T-helper 17 cell (primary cell): Measurements from ENCODE around the gene DISC1. TPM values are rescaled to one million over a fixed set of nuclear protein-coding genes. Genes with fewer than 3 reads are reported as not detected.
"Not testable (repeated sequence)": the region's sequence is repeated elsewhere in the genome, so short reads cannot be mapped to it uniquely, and the experiment has no call there.

Source experiments
- ATAC-seq: fragments of 150-1000 bp; cut with Tn5 transposase; 2 replicates; pipeline ENCODE4 v1.10.0; 2021; ENCODE audit warnings: mild to moderate bottlenecking, moderate library complexity
- DNase-seq, 3 donors: peaks; one replicate each; pipeline versions ENCODE4 v3.0.0 to v3.0.0-alpha.2; 2020 to 2021
- H3K9me3 ChIP-seq: one replicate; pipeline ENCODE4 v1.7.0; 2013; ENCODE audit warnings: low read length, mild to moderate bottlenecking; ENCODE audit not compliant: control insufficient read depth, poor library complexity, severe bottlenecking
- H3K27ac Mint-ChIP-seq: one replicate; pipeline ENCODE4 v1.8.0; 2022; ENCODE audit warnings: mild to moderate bottlenecking, moderate library complexity, mixed read lengths
- H3K27me3 Mint-ChIP-seq: one replicate; pipeline ENCODE4 v1.8.0; 2022; ENCODE audit warnings: mixed read lengths
- H3K36me3 Mint-ChIP-seq: one replicate; pipeline ENCODE4 v1.8.0; 2022; ENCODE audit warnings: low read depth, mixed read lengths
- H3K4me1 Mint-ChIP-seq: one replicate; pipeline ENCODE4 v1.8.0; 2022; ENCODE audit warnings: mild to moderate bottlenecking, mixed read lengths
- H3K4me3 Mint-ChIP-seq: one replicate; pipeline ENCODE4 v1.8.0; 2022; ENCODE audit warnings: mild to moderate bottlenecking, moderate library complexity, mixed read lengths
- total RNA-seq, 4 donors: library from RNA in 2 of 4; stranded (reverse) in 2 of 4; gene quantifications; one replicate each; pipeline ENCODE4 v1.2.3 and lab custom pipeline; 2022 to 2026

Gene DISC1
- total RNA-seq, 2 donors from 2014 or later = 16.2 to 17.4 TPM

GRCh38 chr1:231750818-231751362, 124.3 kb downstream of the DISC1 start:
- H3K9me3 ChIP-seq = peaks cover 3% of the 10 kb centered on the region
- Mint-ChIP-seq H3K27me3 (no peaks in the 10 kb centered on the region), H3K4me3 (no peak overlapping the region), H3K4me1 (peaks cover 6% of the 10 kb centered on the region), H3K27ac (no peak overlapping the region), H3K36me3 (peaks cover 5% of the 10 kb centered on the region)
- no peak for DNase-seq
- ATAC-seq = no peak

- Mint-ChIP-seq H3K36me3 (peaks cover 7% of the 10 kb centered on the region), H3K27me3 (no peaks in the 10 kb centered on the region), H3K27ac (no peak overlapping the region), H3K4me3 (no peak overlapping the region), H3K4me1 (peaks cover 8% of the 10 kb centered on the region)
- ATAC-seq = no peak
- no peak for DNase-seq
- H3K9me3 ChIP-seq = peaks cover 3% of the 10 kb centered on the region
Measured at GRCh38 chr1:231751415-231751814, 124.8 kb downstream of the DISC1 start.

DNA sequence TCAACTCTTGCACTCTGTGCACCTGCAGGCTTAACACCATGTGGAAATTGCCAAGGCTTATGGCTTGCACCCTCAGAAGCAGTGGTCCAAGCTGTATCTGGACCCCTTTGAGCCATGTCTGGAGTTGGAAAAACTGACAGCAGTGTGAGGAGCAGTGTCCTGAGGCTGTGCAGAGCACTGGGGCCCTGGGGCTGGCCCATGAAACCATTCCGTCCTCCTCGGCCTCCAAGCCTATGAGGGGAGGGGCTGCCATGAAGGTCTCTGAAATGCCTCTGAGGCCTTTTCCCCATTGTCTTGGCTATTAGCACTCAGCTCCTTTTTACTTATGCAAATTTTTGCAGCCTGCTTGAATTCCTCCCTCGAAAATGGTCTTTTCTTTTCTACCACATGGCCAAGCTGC, 126.7 kb downstream of the DISC1 start:
- no peak overlapping the region for H3K4me3 Mint-ChIP-seq
- peaks cover 8% of the 10 kb centered on the region for H3K4me1 Mint-ChIP-seq
- ATAC-seq (no peak), DNase-seq (no peak)
- no peak overlapping the region for H3K27ac Mint-ChIP-seq
- no peaks in the 10 kb centered on the region for H3K27me3 Mint-ChIP-seq
- peaks cover 3% of the 10 kb centered on the region for H3K9me3 ChIP-seq
- peaks cover 7% of the 10 kb centered on the region for H3K36me3 Mint-ChIP-seq

DNA sequence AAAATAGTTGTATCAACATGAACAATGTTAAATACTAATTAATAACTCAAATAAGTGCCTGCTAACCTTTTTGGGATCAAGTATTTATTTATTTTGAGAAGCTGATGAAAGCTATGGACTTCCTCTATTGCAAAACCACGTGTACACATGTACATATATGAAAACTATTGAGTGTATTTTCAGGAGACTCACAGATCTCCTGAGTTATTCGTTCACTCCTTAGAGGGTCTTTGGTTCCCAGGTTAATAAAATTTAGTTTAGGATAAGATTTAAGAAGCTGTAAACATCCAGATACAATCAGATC, 130.5 kb downstream of the DISC1 start:
- Mint-ChIP-seq H3K36me3 (peaks cover 3% of the 10 kb centered on the region), H3K4me1 (peaks cover 8% of the 10 kb centered on the region), H3K27ac (no peak overlapping the region), H3K4me3 (no peak overlapping the region), H3K27me3 (no peaks in the 10 kb centered on the region)
- peaks cover 3% of the 10 kb centered on the region for H3K9me3 ChIP-seq
- DNase-seq (no peak), ATAC-seq (peak; percentile 20)

DNA sequence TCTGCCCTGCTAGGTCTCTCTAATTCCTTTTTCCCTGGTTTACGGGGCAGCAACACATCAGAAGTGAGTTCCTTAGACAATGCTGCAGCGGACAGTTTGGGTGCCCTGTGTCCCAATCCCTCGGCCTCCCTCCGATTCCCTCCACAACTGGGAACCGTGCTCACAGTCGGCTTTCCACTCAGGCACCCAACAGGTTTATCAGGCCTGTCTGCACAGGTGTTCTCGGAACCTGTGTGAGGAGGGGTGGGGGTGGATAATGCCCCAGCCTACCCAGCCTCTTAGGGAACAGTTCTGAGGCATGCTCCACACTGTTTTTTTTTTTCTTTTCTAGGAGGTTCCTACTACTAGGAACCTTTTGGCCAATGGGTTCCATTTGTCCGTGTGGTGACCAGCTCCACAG, 131.2 kb downstream of the DISC1 start:
- DNase-seq = no peak
- no peak for ATAC-seq
- Mint-ChIP-seq H3K36me3 (peaks cover 3% of the 10 kb centered on the region), H3K4me3 (no peak overlapping the region), H3K27me3 (no peaks in the 10 kb centered on the region), H3K4me1 (peaks cover 9% of the 10 kb centered on the region), H3K27ac (no peak overlapping the region)
- peaks cover 3% of the 10 kb centered on the region for H3K9me3 ChIP-seq

DNA sequence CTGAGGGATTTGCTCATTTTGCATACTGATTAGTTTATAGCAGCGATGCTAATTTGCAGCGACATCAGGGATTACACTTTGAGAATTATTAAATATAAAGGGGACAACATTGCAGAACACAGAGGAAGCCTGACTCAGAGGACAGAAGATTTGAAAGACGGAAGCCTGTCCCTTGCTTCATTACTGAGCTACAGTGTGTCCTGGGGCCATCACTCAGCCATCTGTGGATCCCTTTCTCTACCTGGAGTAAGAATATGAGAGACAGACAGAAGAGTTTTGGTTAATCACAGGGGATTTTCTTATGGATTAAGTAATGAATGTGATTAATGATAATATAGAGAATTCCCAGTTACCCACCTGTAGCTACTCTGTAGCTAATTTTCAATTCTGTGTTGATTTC, 134.7 kb downstream of the DISC1 start:
- Mint-ChIP-seq H3K4me3 (no peak overlapping the region), H3K36me3 (peaks cover 5% of the 10 kb centered on the region), H3K4me1 (peaks cover 2% of the 10 kb centered on the region), H3K27me3 (no peaks in the 10 kb centered on the region), H3K27ac (no peak overlapping the region)
- ATAC-seq (no peak), DNase-seq (no peak)
- H3K9me3 ChIP-seq = no peaks in the 10 kb centered on the region

GRCh38 chr1:231761747-231762541, 135.4 kb downstream of the DISC1 start:
- peaks cover 2% of the 10 kb centered on the region for H3K4me1 Mint-ChIP-seq
- no peak for DNase-seq
- H3K27me3 Mint-ChIP-seq = no peaks in the 10 kb centered on the region
- H3K36me3 Mint-ChIP-seq = peaks cover 5% of the 10 kb centered on the region
- H3K27ac Mint-ChIP-seq = no peak overlapping the region
- no peak for ATAC-seq
- no peaks in the 10 kb centered on the region for H3K9me3 ChIP-seq
- H3K4me3 Mint-ChIP-seq = no peak overlapping the region

GRCh38 chr1:231763456-231763855, 136.9 kb downstream of the DISC1 start:
- H3K9me3 ChIP-seq = no peaks in the 10 kb centered on the region
- Mint-ChIP-seq H3K36me3 (peaks cover 9% of the 10 kb centered on the region), H3K4me1 (peaks cover 2% of the 10 kb centered on the region), H3K4me3 (no peak overlapping the region), H3K27ac (no peak overlapping the region), H3K27me3 (no peaks in the 10 kb centered on the region)
- ATAC-seq (no peak), DNase-seq (no peak)

- ATAC-seq = not testable (repeated sequence)
- H3K36me3 Mint-ChIP-seq = peaks cover 21% of the 10 kb centered on the region
Measured at GRCh38 chr1:231765825-231766224, 139.2 kb downstream of the DISC1 start.

DNA sequence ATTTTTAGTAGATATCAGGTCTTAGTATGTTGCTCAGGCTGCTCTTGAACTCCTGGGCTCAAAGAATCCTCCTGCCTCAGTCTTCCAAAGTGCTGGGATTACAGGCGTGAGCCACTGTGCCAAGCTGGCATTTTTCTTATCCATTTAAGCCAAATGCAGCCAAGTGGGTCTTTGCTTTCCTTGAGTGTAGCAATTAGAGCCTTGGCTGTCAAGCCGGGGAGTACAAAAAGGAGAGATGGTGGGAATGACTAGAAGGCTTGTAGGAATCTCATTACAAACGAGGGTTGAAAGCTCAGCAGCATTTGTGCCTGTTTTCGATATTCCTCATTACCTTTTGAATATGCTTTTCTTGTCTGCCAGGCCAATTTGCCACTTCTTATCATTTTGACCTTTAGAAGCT, 140.9 kb downstream of the DISC1 start:
- H3K9me3 ChIP-seq = no peaks in the 10 kb centered on the region
- DNase-seq = no peak
- peak overlapping the region; percentile 39 for H3K27ac Mint-ChIP-seq
- H3K27me3 Mint-ChIP-seq = no peaks in the 10 kb centered on the region
- no peak overlapping the region for H3K4me3 Mint-ChIP-seq
- no peak for ATAC-seq
- peaks cover 26% of the 10 kb centered on the region for H3K36me3 Mint-ChIP-seq
- no peaks in the 10 kb centered on the region for H3K4me1 Mint-ChIP-seq

More at GRCh38 chr1:231765825-231766224, 139.2 kb downstream of the DISC1 start:
- H3K9me3 ChIP-seq, DNase-seq, H3K4me3 Mint-ChIP-seq, H3K27me3 Mint-ChIP-seq, H3K27ac Mint-ChIP-seq, H3K4me1 Mint-ChIP-seq: not testable (repeated sequence)

- no peaks in the 10 kb centered on the region for H3K4me1 Mint-ChIP-seq
- peaks cover 26% of the 10 kb centered on the region for H3K36me3 Mint-ChIP-seq
- ATAC-seq (no peak), DNase-seq (no peak)
- H3K9me3 ChIP-seq = no peaks in the 10 kb centered on the region
- H3K27me3 Mint-ChIP-seq = no peaks in the 10 kb centered on the region
- H3K4me3 Mint-ChIP-seq = no peak overlapping the region
- H3K27ac Mint-ChIP-seq = no peak overlapping the region
Measured at GRCh38 chr1:231768416-231768815, 141.8 kb downstream of the DISC1 start.

DNA sequence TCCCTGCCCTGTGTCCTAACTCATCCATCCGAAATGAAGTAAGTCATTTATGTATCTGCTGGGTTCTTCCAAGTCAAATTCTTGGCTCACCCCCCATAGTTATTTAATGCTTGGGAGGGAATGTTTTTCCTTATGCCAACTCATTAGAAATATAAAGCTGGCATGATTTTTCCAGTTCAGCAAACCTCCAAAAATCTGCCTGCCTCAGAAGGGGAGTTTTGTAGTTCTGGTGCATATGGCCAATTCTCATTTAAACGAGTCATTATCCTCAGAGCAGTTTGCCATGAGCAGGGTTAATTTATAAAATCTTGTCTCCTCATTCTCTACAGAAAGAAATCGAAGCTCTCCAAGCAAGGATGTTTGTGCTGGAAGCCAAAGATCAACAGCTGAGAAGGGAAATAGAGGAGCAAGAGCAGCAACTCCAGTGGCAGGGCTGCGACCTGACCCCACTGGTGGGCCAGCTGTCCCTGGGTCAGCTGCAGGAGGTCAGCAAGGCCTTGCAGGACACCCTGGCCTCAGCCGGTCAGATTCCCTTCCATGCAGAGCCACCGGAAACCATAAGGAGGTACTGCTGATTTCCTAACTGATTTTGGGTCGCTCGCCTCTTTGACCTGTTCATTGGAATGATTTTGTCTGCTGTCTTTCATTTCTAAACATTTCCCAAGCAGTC, 144.1 kb downstream of the DISC1 start:
- Mint-ChIP-seq H3K4me1 (peaks cover 2% of the 10 kb centered on the region), H3K27ac (peak overlapping the region; percentile 47), H3K4me3 (no peak overlapping the region), H3K36me3 (peaks cover 27% of the 10 kb centered on the region), H3K27me3 (no peaks in the 10 kb centered on the region)
- no peak for ATAC-seq
- no peak for DNase-seq
- no peaks in the 10 kb centered on the region for H3K9me3 ChIP-seq

DNA sequence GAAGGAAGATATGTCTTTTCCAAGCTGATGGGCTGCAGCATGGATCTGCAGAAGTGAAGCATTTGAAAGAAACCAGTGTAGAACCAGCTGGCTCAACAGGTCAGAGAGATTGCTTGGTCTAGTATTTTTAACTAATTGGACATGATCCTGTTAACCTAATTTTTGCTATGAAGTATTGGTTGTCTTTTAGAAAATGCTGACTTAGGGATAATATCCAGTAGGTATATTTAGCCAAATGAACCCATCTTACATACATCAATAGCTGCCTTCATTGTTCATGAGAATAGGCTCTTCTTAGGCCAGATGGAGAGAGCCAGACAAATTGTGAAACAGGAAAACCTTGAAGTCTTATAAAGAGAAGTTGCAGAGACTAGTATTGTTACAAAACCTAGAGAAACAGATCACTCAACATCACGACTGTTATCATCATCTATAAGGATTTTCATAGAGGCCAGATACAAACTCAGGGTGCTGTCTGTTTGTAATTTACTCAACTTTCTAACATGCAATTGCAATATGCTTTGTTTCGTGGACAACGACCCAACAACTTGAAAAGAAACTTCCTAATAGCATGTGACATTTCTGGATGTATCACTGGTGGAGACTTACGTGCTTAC, 148.2 kb downstream of the DISC1 start:
- no peaks in the 10 kb centered on the region for H3K9me3 ChIP-seq
- Mint-ChIP-seq H3K27ac (peak overlapping the region; percentile 2), H3K36me3 (peaks cover 12% of the 10 kb centered on the region), H3K27me3 (no peaks in the 10 kb centered on the region), H3K4me1 (peaks cover 2% of the 10 kb centered on the region), H3K4me3 (no peak overlapping the region)
- DNase-seq (no peak), ATAC-seq (no peak)
